HG02678 (cell line): ENCODE results near the gene MME.

Experiments used
- ATAC-seq: cut with Tn5 transposase; IDR thresholded peaks from one replicate; pipeline ENCODE4 v1.9.1; 2021; ENCODE audit warnings: mild to moderate bottlenecking, moderate library complexity; ENCODE audit not compliant: unreplicated experiment

Gene MME

GRCh38 chr3:155079746-155080487 is at the start of gene MME:
TSS of gene MME (plus strand) at chr3:155080319. CDS start at chr3:155084168, 3,849 bp downstream.
- ATAC-seq, result no peak

DNA sequence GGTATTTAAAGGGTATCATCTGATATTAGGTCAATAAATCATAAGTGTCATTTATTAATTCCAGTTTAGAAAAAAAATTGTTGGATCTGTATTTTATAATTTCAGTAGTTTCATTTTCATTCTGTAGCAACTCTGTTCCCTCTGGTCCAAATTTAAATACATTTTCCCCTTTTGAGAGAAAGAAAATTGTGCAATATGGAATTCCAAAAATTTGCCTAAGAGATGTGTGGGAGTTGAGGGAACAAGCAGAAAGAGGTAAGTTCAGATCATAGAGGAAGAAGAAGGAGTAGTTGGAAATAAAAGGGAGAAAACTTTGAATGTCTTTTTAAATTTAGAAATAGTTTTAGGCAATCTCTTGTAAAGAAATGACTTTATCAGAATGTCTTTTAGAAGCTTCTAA is 48.9 kb upstream of the MME start:
- no peak for ATAC-seq

GRCh38 chr3:155032918-155033317 is 47.2 kb upstream of the MME start:
- ATAC-seq, result no peak

GRCh38 chr3:155034786-155035185 is 45.3 kb upstream of the MME start:
- ATAC-seq, result no peak

DNA sequence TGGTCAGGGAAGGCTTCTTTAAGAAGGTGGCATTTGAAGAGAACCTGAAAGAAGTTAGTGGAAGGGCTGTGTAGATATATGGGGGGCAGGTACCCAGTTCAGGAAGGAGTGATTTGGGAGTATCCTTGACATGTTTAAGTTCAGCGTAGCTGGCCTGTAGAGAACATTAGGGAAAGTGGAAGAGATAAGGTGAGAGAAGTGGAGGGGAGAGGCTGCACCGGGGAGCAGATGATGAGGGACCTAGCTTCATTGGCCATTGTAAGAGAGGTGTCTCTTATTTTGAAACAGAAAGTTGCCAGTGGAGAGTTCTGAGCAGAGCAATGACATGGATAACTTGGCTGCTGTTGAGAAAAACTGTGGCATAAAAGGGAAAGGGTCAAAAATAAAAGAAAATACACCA is 44.6 kb upstream of the MME start:
- ATAC-seq, result no peak

GRCh38 chr3:155037508-155038202 is 42.5 kb upstream of the MME start:
- ATAC-seq, result no peak

DNA sequence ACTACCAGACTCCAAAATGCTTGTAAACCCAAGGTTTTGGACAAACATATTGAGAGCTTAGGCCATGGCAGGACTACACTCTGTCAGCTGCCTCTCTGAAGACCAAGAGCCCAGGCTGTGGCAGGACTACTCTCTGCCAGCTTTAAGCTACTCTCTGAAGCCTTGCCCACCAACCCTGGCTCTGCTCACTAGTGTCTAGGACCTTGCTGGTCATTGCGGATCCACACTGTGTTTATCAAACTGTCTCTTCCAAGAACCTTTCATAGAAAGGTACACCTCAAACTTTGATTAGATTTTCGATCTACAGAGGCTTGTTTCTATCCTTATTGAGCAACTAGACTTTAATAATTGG is 41.9 kb upstream of the MME start:
- no peak for ATAC-seq

DNA sequence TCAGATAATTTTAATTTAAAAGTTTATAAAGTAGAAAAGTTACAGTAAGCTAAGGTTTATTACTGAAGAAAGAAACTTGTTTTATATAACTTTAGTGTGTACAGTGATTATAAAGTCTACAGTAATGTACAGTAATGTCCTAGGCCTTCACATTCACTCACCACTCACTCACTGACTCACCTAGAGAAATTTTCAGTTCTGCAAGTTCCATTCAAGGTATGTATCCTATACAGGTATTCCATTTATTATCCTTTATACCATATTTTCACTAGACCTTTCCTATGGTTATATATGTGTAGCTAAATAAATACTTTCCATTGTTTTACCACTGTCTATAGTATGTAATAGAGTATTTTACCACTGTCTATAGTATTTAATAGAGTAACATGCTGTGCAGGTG is 33.2 kb upstream of the MME start:
- no peak for ATAC-seq

DNA sequence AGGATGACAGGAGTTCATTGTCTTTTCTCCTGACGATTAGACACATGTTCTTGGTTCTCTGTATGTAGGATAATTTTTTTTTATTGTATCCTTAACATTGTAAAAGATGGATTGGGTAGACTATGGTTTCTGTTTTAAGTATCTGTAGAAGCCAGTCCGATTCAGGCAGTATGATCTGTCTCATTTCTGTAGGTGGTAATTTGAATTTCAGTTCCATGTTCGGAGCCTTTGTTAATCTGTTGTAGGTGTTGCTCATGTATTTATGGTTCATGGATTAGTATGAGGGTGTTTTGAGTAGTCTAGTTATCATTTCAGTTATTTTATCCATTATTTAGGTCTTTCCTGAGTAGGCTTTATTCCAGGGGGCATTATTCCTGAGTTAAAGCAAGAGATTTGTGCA is 32.4 kb upstream of the MME start:
- no peak for ATAC-seq

DNA sequence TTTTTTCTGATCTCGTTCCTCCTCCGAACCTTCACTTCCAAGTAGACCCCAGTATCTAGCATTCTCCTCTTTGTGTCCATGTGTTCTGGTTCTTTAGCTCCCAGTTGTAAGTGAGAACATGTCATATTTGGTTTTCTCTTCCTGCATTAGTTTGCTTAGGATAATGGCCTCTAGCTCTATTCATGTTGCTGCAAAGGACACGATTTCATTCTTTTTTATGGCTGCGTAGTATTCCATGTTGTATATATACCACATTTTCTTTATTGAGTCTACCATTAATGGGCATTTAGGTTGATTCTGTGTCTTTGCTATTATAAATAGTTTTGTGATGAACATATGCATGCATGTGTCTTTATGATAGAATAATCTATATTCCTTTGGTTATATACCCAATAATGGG is 30.2 kb upstream of the MME start:
- ATAC-seq, result no peak

DNA sequence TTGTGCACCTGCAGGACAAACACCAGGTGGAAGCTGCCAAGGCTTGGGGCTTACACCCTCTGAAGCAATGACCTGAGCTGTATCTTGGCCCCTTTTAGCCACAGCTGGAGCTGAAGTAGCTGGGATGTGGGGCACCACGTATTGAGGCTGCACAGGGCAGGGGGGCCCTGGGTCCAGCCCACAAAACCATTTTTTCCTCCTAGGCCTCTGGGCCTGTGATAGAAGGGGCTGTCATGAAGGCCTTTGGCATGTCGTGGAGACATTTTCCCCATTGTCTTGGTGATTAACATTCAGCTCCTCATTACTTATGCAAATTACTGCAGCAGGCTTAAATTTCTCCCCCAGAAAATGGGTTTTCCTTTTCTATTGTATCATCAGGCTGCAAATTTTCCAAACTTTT is 27.6 kb upstream of the MME start:
- ATAC-seq, result no peak

GRCh38 chr3:155053756-155054155 is 26.4 kb upstream of the MME start:
- no peak for ATAC-seq

DNA sequence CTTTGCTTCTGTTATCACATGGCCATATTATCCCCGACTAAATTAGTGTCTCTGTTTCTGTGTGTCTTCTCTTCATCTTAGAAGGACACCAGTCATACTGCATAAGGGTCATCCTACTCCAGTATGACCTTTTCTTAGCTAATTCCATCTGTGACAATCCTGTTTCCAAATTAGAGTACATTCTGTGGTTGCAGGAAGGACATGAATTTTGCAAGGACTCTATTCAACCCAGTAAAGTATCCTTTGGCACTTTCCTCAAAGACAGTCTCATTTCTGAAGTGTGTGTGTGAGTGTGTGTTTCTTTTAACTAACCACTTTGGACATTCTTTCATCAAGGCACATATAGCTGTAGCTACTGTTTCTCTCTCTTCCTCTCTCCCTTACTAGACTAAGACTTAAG is 15.2 kb upstream of the MME start:
- ATAC-seq, result no peak

GRCh38 chr3:155065537-155065936 is 14.6 kb upstream of the MME start:
- ATAC-seq, result no peak

DNA sequence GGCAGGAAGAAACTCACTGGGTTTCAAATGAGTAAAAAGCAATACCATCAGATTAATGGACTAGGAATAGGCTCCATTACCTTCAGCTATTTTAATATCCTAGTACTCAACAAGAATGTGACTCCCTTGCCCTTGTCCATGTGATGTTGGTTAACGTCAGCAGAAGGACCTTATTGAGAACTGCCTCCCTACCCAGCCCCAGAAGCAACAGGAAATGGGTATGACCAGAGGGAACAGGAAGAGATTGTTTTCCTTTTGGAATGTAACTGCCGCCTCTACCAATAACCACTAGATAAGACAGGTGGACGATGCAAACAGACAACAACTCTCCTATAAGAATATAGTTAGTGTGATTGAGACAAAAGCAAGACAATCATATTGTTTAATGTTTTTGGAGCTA is 10.4 kb upstream of the MME start:
- ATAC-seq, result no peak

- ATAC-seq, result no peak
Measured at GRCh38 chr3:155070316-155070715, 9.8 kb upstream of the MME start.

DNA sequence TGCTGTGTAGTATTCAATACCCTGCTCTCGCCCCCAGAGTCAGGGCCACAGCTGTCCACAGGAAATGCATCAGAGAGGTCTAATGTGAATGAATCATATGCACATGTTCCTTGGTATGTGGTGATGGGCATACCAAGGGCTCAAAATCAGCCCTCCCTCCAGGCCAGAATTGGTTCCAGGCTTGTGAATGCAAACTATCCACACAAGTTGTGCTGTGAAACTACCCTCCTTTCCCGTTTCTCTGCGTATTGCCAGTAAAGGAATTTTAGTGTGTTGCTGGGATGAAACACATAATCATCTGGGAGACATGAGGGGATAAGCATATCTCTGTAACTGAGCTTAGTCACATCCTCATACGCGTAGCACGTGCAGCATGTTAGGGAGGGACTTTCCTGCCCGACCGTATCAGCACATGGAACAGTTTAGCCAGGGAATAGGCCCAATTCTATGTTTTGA is 9.2 kb upstream of the MME start:
- ATAC-seq, result no peak

DNA sequence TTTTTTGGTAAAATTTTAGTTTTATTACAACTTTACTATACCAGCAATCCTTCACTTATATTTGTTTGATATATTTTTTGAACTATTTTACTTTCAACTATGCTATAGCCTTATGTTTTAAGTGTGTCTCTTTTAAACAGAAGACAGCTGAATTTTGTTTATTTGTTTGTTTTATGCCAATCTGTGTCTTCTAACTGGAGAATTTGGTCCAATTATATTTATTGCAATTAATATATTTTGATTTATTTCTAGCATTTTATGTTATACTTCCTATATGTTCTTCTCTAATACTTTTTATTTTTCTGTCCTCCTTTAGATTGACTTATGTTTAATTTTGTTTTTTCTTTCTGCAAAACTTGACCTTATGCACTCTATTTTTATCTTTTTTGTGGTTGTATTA is 4.9 kb upstream of the MME start:
- ATAC-seq, result no peak

- ATAC-seq, result no peak
Measured at GRCh38 chr3:155076888-155077287, 3.2 kb upstream of the MME start.

GRCh38 chr3:155078711-155079467 is 1.2 kb upstream of the MME start:
- no peak for ATAC-seq

GRCh38 chr3:155079468-155079745 is 712 bp upstream of the MME start:
- no peak for ATAC-seq

DNA sequence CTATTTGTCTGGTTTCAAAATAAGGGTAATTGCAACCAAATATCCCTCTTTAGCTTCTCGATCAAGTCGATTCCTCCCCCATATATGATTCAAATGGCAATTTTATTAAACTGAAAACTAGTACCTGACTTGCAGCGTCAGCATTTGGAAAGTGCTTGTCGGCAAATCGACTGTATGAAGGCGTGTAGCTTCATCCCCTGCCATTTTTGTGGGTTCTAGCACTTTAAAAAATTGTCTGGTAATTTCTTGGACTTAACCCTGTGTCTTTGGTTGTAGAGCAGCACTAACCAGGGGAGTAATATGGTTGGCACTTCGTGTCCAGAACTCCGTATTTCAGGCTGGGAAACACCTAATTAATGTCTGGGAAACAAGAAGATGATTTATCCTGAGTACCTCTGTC is 573 bp downstream of the MME start:
- no peak for ATAC-seq
